NCI-H82 treated with DMSO at 0.1 percent for 48 hours (cell line): ENCODE measurements around the gene UTP4.

ENCODE experiments used
- DNase-seq: peaks from one replicate; lab custom pipeline; 2025; ENCODE audit not compliant: unreplicated experiment; lab: John Stamatoyannopoulos, UW

The UTP4 gene

DNA sequence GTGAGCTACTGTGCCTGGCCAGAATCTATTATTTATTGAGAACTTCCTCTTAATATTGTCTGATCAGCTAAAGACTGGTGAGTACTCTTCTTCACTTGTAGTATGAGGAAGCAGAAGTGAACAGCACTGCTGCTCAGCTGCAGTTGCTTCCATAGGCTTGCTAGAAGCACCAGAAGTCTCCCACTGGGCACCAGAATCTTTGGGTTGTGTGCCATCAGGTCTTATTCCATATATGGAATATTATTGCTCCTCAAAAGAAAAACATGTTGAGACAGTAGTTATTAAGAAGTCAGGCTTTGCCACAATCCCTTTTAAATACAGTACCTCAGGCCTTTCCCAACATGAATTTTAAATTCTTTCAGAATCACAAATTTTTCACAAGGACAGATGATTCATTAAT, 71.7 kb downstream of the UTP4 start:
- DNase-seq: no peak

DNA sequence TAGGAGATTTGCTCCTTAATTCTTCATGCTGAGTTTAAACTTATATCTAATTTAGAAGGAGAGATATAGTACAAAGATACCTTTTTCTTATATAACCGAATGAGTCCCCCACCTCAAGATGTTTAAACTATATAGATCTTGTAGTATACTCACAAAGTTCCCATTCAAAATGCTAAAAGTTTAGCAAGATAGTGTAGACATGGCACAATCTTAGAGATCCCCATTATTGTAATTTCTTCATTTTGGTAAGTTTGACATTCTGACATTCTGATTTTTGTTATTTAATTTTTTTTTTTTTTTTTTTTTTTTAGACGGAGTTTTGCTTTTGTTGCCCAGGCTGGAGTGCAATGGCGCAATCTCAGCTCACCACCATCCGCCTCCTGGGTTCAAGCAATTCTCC, 77.3 kb downstream of the UTP4 start:
- DNase-seq: no peak

- DNase-seq: no peak
Measured at GRCh38 chr16:69217433-69217832, 85.0 kb downstream of the UTP4 start.
